CD4-positive, alpha-beta T cell treated with Interleukin-10 for 1 hour (primary cell): ENCODE data around the gene PAWR.
"Not testable (repeated sequence)": the region's sequence is repeated elsewhere in the genome, so short reads cannot be mapped to it uniquely, and the experiment has no call there.

ENCODE experiments used
- DNase-seq: peaks from one replicate; pipeline ENCODE4 v3.0.0-alpha.2; 2020

The PAWR gene

GRCh38 chr12:79645235-79645630, 45.5 kb downstream of the PAWR start:
- no peak for DNase-seq

GRCh38 chr12:79644274-79645234, 46.2 kb downstream of the PAWR start:
- no peak for DNase-seq

- no peak for DNase-seq
Observed at GRCh38 chr12:79643821-79644220, 46.9 kb downstream of the PAWR start.

GRCh38 chr12:79638490-79638889, 52.3 kb downstream of the PAWR start:
- no peak for DNase-seq

GRCh38 chr12:79637093-79637492, 53.7 kb downstream of the PAWR start:
- DNase-seq: no peak

GRCh38 chr12:79635676-79636075, 55.1 kb downstream of the PAWR start:
- no peak for DNase-seq

GRCh38 chr12:79634957-79635471, 55.8 kb downstream of the PAWR start:
- no peak for DNase-seq

- no peak for DNase-seq
Observed at GRCh38 chr12:79629561-79629960, 61.2 kb downstream of the PAWR start.

GRCh38 chr12:79626735-79627134, 64.0 kb downstream of the PAWR start:
- DNase-seq: not testable (repeated sequence)

GRCh38 chr12:79624378-79624777, 66.4 kb downstream of the PAWR start:
- no peak for DNase-seq

GRCh38 chr12:79619872-79620562, 70.7 kb downstream of the PAWR start:
- DNase-seq: no peak

GRCh38 chr12:79618848-79619404, 71.8 kb downstream of the PAWR start:
- DNase-seq: no peak

- DNase-seq: no peak
Observed at GRCh38 chr12:79617696-79618095, 73.1 kb downstream of the PAWR start.

GRCh38 chr12:79615596-79616560, 74.9 kb downstream of the PAWR start:
- no peak for DNase-seq

- DNase-seq: no peak
Observed at GRCh38 chr12:79614730-79615129, 76.0 kb downstream of the PAWR start.

GRCh38 chr12:79601908-79602307, 88.9 kb downstream of the PAWR start:
- no peak for DNase-seq

GRCh38 chr12:79597910-79598309, 92.9 kb downstream of the PAWR start:
- no peak for DNase-seq

GRCh38 chr12:79596719-79597350, 93.9 kb downstream of the PAWR start:
- no peak for DNase-seq

GRCh38 chr12:79595273-79595672, 95.5 kb downstream of the PAWR start:
- no peak for DNase-seq

GRCh38 chr12:79592865-79593264, 97.9 kb downstream of the PAWR start:
- DNase-seq: no peak

- DNase-seq: no peak
Observed at GRCh38 chr12:79591988-79592387, 98.8 kb downstream of the PAWR start.

- no peak for DNase-seq
Observed at GRCh38 chr12:79590751-79591150, 100.0 kb downstream of the PAWR start.
